WTC11 (cell line): Measurements from ENCODE around the gene MRGPRX3. TPM values are rescaled to one million over a fixed set of nuclear protein-coding genes. Genes with fewer than 3 reads are reported as not detected.

ENCODE experiments used
- ATAC-seq: fragments of 200-7000 bp; cut with Tn5 transposase; 2 replicates; pipeline ENCODE4 v1.10.0; 2021; ENCODE audit warnings: mild to moderate bottlenecking, moderate library complexity
- CTCF ChIA-PET: fragments of 300-600 bp; sonication (Branson Sonifier 250); formaldehyde crosslinking; loops from one replicate; lab custom pipeline; 2021; ENCODE audit warnings: antibody characterized with exemption; lab: Charles Lee
- POLR2A ChIA-PET: fragments of 350-600 bp; sonication (Branson Sonifier 250); formaldehyde crosslinking; loops from one replicate; lab custom pipeline; 2021; ENCODE audit warnings: antibody characterized with exemption; lab: Charles Lee
- DNase-seq: peaks from one replicate; pipeline ENCODE4 v3.0.0; 2021; ENCODE audit warnings: low spot score
- H3K27ac Mint-ChIP-seq: 2 replicates; pipeline ENCODE4 v1.8.0; 2021; ENCODE audit warnings: mixed read lengths
- H3K27me3 Mint-ChIP-seq: 2 replicates; pipeline ENCODE4 v1.8.0; 2021; ENCODE audit warnings: low read depth, mild to moderate bottlenecking, moderate library complexity, mixed read lengths
- H3K36me3 Mint-ChIP-seq: 2 replicates; pipeline ENCODE4 v1.8.0; 2021; ENCODE audit warnings: mixed read lengths
- H3K4me1 Mint-ChIP-seq: 2 replicates; pipeline ENCODE4 v1.8.0; 2022; ENCODE audit warnings: mixed read lengths
- H3K4me3 Mint-ChIP-seq: 2 replicates; pipeline ENCODE4 v1.8.0; 2021; ENCODE audit warnings: mild to moderate bottlenecking, moderate library complexity, mixed read lengths
- H3K9me3 Mint-ChIP-seq: 2 replicates; pipeline ENCODE4 v1.8.0; 2021; ENCODE audit warnings: mixed read lengths
- CBFB ChIP-seq: sonication (generic); formaldehyde crosslinking; IDR thresholded peaks from 2 replicates; pipeline ENCODE4 v1.8.1; 2022; ENCODE audit warnings: mild to moderate bottlenecking, low read depth, missing genetic modification reagents
- ELF4 ChIP-seq: sonication (generic); formaldehyde crosslinking; IDR thresholded peaks from 2 replicates; pipeline ENCODE4 v1.8.1; 2022; ENCODE audit warnings: low read depth, mild to moderate bottlenecking, moderate library complexity, missing genetic modification reagents
- FOXK1 ChIP-seq: sonication (generic); formaldehyde crosslinking; IDR thresholded peaks from 2 replicates; pipeline ENCODE4 v1.8.0; 2022; ENCODE audit warnings: mild to moderate bottlenecking, moderate library complexity, missing genetic modification reagents
- GRHL2 ChIP-seq: fragments of 250-450 bp; sonication (Bioruptor Pico); IDR thresholded peaks from 2 replicates; pipeline ENCODE4 v1.8.0; 2022; ENCODE audit warnings: mild to moderate bottlenecking, moderate library complexity; ENCODE audit not compliant: insufficient replicate concordance, severe bottlenecking
- JAZF1 ChIP-seq: fragments of 250-450 bp; sonication (Bioruptor Pico); IDR thresholded peaks from 2 replicates; pipeline ENCODE4 v1.9.0; 2021; ENCODE audit warnings: moderate library complexity, mild to moderate bottlenecking, inconsistent platforms
- JUN ChIP-seq: sonication (generic); formaldehyde crosslinking; IDR thresholded peaks from 2 replicates; pipeline ENCODE4 v1.8.0; 2023; ENCODE audit warnings: mild to moderate bottlenecking, missing genetic modification reagents
- TP53 ChIP-seq: sonication (generic); formaldehyde crosslinking; IDR thresholded peaks from 2 replicates; pipeline ENCODE4 v1.8.1; 2023; ENCODE audit warnings: mild to moderate bottlenecking, missing genetic modification reagents
- ZNF121 ChIP-seq: sonication (generic); formaldehyde crosslinking; IDR thresholded peaks from 2 replicates; pipeline ENCODE4 v1.8.0; 2023; ENCODE audit warnings: missing genetic modification reagents
- ZNF263 ChIP-seq: sonication (generic); formaldehyde crosslinking; IDR thresholded peaks from 2 replicates; pipeline ENCODE4 v1.8.1; 2022; ENCODE audit warnings: low read depth, mild to moderate bottlenecking, moderate library complexity, missing genetic modification reagents
- total RNA-seq: library from RNA; stranded (reverse); gene quantifications from 3 replicates; pipeline ENCODE4 v1.2.3, GENCODE V29; 2021
- TF ChIP-seq, protein P1 (sequence below): sonication (generic); formaldehyde crosslinking; IDR thresholded peaks from 2 replicates; pipeline ENCODE4 v1.8.0; 2022; ENCODE audit warnings: mild to moderate bottlenecking, missing genetic modification reagents
- TF ChIP-seq, protein P2 (sequence below): sonication (generic); formaldehyde crosslinking; IDR thresholded peaks from 2 replicates; pipeline ENCODE4 v1.8.0; 2023; ENCODE audit warnings: missing genetic modification reagents, mild to moderate bottlenecking, borderline replicate concordance
- TF ChIP-seq, protein P3 (sequence below): sonication (generic); formaldehyde crosslinking; IDR thresholded peaks from 2 replicates; pipeline ENCODE4 v1.8.1; 2022; ENCODE audit warnings: mild to moderate bottlenecking, moderate library complexity, missing genetic modification reagents
- TF ChIP-seq, protein P4 (sequence below): sonication (generic); formaldehyde crosslinking; IDR thresholded peaks from 2 replicates; pipeline ENCODE4 v1.8.0; 2023; ENCODE audit warnings: mild to moderate bottlenecking, missing genetic modification reagents
- TF ChIP-seq, protein P5 (sequence below): fragments of 250-450 bp; sonication (Bioruptor Pico); IDR thresholded peaks from 2 replicates; pipeline ENCODE4 v1.9.0; 2021; ENCODE audit warnings: mild to moderate bottlenecking, borderline replicate concordance

Gene MRGPRX3
- total RNA-seq, 1 experiment from 2014 or later = not detected

DNA sequence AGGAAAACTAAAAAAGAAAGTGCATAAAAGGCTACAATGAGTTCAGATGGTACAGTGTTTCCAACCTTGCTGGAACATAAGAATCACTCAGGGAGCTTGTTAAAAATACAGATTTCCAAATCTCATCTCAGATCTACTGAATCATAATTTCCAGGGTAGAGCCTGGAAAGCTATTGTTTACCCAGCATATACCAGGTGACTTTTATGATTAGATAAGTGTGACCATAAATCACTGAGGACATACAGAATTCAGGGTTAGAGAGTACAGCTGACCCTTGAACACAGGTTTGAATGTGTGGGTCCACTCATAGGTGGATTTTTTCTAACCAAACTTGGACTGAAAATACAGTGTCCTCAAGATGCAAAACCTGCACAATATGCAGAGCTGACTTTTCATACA lies 38.4 kb upstream of the MRGPRX3 start:
- no peak for ATAC-seq
- Mint-ChIP-seq H3K4me3 (no peak overlapping the region), H3K4me1 (no peaks in the 10 kb centered on the region)
- TF ChIP-seq, protein P1, sequence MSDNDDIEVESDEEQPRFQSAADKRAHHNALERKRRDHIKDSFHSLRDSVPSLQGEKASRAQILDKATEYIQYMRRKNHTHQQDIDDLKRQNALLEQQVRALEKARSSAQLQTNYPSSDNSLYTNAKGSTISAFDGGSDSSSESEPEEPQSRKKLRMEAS (CRISPR knock-in tag) = no peak
- TF ChIP-seq CBFB (no peak), ZNF121 (CRISPR knock-in tag) (no peak), ZNF263 (CRISPR knock-in tag) (no peak)
- TF ChIP-seq, protein P2, sequence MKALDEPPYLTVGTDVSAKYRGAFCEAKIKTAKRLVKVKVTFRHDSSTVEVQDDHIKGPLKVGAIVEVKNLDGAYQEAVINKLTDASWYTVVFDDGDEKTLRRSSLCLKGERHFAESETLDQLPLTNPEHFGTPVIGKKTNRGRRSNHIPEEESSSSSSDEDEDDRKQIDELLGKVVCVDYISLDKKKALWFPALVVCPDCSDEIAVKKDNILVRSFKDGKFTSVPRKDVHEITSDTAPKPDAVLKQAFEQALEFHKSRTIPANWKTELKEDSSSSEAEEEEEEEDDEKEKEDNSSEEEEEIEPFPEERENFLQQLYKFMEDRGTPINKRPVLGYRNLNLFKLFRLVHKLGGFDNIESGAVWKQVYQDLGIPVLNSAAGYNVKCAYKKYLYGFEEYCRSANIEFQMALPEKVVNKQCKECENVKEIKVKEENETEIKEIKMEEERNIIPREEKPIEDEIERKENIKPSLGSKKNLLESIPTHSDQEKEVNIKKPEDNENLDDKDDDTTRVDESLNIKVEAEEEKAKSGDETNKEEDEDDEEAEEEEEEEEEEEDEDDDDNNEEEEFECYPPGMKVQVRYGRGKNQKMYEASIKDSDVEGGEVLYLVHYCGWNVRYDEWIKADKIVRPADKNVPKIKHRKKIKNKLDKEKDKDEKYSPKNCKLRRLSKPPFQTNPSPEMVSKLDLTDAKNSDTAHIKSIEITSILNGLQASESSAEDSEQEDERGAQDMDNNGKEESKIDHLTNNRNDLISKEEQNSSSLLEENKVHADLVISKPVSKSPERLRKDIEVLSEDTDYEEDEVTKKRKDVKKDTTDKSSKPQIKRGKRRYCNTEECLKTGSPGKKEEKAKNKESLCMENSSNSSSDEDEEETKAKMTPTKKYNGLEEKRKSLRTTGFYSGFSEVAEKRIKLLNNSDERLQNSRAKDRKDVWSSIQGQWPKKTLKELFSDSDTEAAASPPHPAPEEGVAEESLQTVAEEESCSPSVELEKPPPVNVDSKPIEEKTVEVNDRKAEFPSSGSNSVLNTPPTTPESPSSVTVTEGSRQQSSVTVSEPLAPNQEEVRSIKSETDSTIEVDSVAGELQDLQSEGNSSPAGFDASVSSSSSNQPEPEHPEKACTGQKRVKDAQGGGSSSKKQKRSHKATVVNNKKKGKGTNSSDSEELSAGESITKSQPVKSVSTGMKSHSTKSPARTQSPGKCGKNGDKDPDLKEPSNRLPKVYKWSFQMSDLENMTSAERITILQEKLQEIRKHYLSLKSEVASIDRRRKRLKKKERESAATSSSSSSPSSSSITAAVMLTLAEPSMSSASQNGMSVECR (CRISPR knock-in tag) = no peak
- TF ChIP-seq, protein P3, sequence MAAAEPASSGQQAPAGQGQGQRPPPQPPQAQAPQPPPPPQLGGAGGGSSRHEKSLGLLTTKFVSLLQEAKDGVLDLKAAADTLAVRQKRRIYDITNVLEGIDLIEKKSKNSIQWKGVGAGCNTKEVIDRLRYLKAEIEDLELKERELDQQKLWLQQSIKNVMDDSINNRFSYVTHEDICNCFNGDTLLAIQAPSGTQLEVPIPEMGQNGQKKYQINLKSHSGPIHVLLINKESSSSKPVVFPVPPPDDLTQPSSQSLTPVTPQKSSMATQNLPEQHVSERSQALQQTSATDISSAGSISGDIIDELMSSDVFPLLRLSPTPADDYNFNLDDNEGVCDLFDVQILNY = no peak
- TF ChIP-seq, all 79 proteins: peak for 0
- DNase-seq = no peak
- Mint-ChIP-seq H3K36me3 (peaks cover 55% of the 10 kb centered on the region), H3K9me3 (no peaks in the 10 kb centered on the region), H3K27ac (no peak overlapping the region), H3K27me3 (no peaks in the 10 kb centered on the region)
- ChIA-PET CTCF (no interaction called here), POLR2A (no interaction called here)

DNA sequence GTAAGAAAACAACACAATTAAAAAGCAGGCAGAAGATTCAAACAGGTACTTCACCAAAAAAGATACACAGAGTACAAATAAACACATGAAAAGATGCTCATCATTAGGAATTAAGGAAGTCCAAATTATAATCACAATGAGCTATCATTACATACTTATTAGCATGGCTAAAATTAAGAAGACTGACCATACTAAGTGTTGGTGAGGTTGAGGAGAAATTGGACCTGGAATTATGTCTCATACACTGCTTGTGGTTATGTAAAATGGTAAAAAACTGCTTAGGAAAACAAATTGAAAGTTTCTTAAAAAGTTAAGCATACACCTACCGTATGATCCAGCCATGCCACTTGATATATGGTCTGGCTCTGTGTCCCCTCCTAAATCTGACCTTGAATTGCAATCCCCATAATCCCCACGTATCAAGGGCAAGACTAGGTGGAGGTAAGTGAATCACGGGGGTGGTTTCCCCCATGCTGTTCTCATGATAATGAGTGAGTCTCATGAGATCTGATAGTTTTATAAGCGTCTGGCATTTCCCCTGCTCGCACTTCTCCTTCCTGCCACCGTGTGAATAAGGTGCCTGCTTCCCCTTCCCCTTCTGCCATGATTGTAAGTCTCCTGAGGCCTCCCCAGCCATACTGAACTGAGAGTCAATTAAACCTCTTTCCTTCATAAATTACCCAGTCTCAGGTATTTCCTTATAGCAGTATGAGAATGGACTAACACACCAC lies 31.3 kb upstream of the MRGPRX3 start:
- ATAC-seq (no peak), DNase-seq (no peak)
- TF ChIP-seq ELF4 = no peak
- no peak for TF ChIP-seq GRHL2 (CRISPR knock-in tag)
- TF ChIP-seq JAZF1 (CRISPR knock-in tag) = no peak
- TF ChIP-seq JUN (CRISPR knock-in tag) = no peak
- TF ChIP-seq, protein P4, sequence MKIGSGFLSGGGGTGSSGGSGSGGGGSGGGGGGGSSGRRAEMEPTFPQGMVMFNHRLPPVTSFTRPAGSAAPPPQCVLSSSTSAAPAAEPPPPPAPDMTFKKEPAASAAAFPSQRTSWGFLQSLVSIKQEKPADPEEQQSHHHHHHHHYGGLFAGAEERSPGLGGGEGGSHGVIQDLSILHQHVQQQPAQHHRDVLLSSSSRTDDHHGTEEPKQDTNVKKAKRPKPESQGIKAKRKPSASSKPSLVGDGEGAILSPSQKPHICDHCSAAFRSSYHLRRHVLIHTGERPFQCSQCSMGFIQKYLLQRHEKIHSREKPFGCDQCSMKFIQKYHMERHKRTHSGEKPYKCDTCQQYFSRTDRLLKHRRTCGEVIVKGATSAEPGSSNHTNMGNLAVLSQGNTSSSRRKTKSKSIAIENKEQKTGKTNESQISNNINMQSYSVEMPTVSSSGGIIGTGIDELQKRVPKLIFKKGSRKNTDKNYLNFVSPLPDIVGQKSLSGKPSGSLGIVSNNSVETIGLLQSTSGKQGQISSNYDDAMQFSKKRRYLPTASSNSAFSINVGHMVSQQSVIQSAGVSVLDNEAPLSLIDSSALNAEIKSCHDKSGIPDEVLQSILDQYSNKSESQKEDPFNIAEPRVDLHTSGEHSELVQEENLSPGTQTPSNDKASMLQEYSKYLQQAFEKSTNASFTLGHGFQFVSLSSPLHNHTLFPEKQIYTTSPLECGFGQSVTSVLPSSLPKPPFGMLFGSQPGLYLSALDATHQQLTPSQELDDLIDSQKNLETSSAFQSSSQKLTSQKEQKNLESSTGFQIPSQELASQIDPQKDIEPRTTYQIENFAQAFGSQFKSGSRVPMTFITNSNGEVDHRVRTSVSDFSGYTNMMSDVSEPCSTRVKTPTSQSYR = no peak
- TF ChIP-seq, protein P5, sequence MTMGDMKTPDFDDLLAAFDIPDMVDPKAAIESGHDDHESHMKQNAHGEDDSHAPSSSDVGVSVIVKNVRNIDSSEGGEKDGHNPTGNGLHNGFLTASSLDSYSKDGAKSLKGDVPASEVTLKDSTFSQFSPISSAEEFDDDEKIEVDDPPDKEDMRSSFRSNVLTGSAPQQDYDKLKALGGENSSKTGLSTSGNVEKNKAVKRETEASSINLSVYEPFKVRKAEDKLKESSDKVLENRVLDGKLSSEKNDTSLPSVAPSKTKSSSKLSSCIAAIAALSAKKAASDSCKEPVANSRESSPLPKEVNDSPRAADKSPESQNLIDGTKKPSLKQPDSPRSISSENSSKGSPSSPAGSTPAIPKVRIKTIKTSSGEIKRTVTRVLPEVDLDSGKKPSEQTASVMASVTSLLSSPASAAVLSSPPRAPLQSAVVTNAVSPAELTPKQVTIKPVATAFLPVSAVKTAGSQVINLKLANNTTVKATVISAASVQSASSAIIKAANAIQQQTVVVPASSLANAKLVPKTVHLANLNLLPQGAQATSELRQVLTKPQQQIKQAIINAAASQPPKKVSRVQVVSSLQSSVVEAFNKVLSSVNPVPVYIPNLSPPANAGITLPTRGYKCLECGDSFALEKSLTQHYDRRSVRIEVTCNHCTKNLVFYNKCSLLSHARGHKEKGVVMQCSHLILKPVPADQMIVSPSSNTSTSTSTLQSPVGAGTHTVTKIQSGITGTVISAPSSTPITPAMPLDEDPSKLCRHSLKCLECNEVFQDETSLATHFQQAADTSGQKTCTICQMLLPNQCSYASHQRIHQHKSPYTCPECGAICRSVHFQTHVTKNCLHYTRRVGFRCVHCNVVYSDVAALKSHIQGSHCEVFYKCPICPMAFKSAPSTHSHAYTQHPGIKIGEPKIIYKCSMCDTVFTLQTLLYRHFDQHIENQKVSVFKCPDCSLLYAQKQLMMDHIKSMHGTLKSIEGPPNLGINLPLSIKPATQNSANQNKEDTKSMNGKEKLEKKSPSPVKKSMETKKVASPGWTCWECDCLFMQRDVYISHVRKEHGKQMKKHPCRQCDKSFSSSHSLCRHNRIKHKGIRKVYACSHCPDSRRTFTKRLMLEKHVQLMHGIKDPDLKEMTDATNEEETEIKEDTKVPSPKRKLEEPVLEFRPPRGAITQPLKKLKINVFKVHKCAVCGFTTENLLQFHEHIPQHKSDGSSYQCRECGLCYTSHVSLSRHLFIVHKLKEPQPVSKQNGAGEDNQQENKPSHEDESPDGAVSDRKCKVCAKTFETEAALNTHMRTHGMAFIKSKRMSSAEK = no peak
- no peak for TF ChIP-seq FOXK1 (CRISPR knock-in tag)
- no peak for TF ChIP-seq TP53 (CRISPR knock-in tag)
- Mint-ChIP-seq H3K27me3 (no peaks in the 10 kb centered on the region), H3K27ac (no peak overlapping the region), H3K4me1 (peaks cover 11% of the 10 kb centered on the region), H3K9me3 (no peaks in the 10 kb centered on the region), H3K36me3 (peaks cover 44% of the 10 kb centered on the region), H3K4me3 (no peak overlapping the region)
- ChIA-PET POLR2A (no interaction called here), CTCF (no interaction called here)
